ENCODE results near the gene CDH6.

The CDH6 gene

GRCh38 chr5:31214229-31214628 is 20.7 kb downstream of the CDH6 start:
- Histone ChIP-seq H3K9ac (ENCODE audit: insufficient read length, low read depth) (no peak overlapping the region), H3K9me3 (ENCODE audit: insufficient read depth, low read length) (no peaks in the 10 kb centered on the region), H3K4me3 (ENCODE audit: insufficient read length, low read depth) (no peak overlapping the region), H3K4me1 (ENCODE audit: insufficient read depth, insufficient read length) (no peaks in the 10 kb centered on the region), H3K36me3 (ENCODE audit: insufficient read depth, insufficient read length, low read length) (no peaks in the 10 kb centered on the region), H3K27me3 (ENCODE audit: insufficient read depth, insufficient read length) (no peaks in the 10 kb centered on the region)
- TF ChIP-seq ZNF274 (IDR thresholded peaks at IDR 0.05; ENCODE audit: low read depth, low read length) (no peak), YY1 (IDR thresholded peaks at IDR 0.05; ENCODE audit: insufficient read depth, insufficient read length) (no peak), SUZ12 (IDR thresholded peaks at IDR 0.05; ENCODE audit: extremely low read depth, insufficient read depth, insufficient read length) (no peak)
- no peak for DNase-seq (ENCODE audit: low read depth, low spot score)

- no peaks in the 10 kb centered on the region for H3K36me3 ChIP-seq (ENCODE audit: insufficient read depth, insufficient read length, low read length)
Observed at GRCh38 chr5:31215236-31215635, 21.8 kb downstream of the CDH6 start.

GRCh38 chr5:31217446-31217845 is 24.0 kb downstream of the CDH6 start:
- H3K4me3 ChIP-seq (ENCODE audit: insufficient read length, low read depth): no peak overlapping the region
- no peaks in the 10 kb centered on the region for H3K9me3 ChIP-seq (ENCODE audit: insufficient read depth, low read length)
- TF ChIP-seq ZNF274 (IDR thresholded peaks at IDR 0.05; ENCODE audit: low read depth, low read length) (no peak), YY1 (IDR thresholded peaks at IDR 0.05; ENCODE audit: insufficient read depth, insufficient read length) (no peak), SUZ12 (IDR thresholded peaks at IDR 0.05; ENCODE audit: extremely low read depth, insufficient read depth, insufficient read length) (no peak)
- no peaks in the 10 kb centered on the region for H3K36me3 ChIP-seq (ENCODE audit: insufficient read depth, insufficient read length, low read length)
- no peak for DNase-seq (ENCODE audit: low read depth, low spot score)
- no peaks in the 10 kb centered on the region for H3K27me3 ChIP-seq (ENCODE audit: insufficient read depth, insufficient read length)
- no peak overlapping the region for H3K9ac ChIP-seq (ENCODE audit: insufficient read length, low read depth)
- no peaks in the 10 kb centered on the region for H3K4me1 ChIP-seq (ENCODE audit: insufficient read depth, insufficient read length)

More at GRCh38 chr5:31215236-31215635, 21.8 kb downstream of the CDH6 start:
- no peak for TF ChIP-seq ZNF274 (IDR thresholded peaks at IDR 0.05; ENCODE audit: low read depth, low read length)
- TF ChIP-seq SUZ12 (IDR thresholded peaks at IDR 0.05; ENCODE audit: extremely low read depth, insufficient read depth, insufficient read length): no peak
- no peak for TF ChIP-seq YY1 (IDR thresholded peaks at IDR 0.05; ENCODE audit: insufficient read depth, insufficient read length)
- H3K4me1 ChIP-seq (ENCODE audit: insufficient read depth, insufficient read length): no peaks in the 10 kb centered on the region
- no peak overlapping the region for H3K4me3 ChIP-seq (ENCODE audit: insufficient read length, low read depth)
- H3K27me3 ChIP-seq (ENCODE audit: insufficient read depth, insufficient read length): no peaks in the 10 kb centered on the region
- H3K9ac ChIP-seq (ENCODE audit: insufficient read length, low read depth): no peak overlapping the region
- no peak for DNase-seq (ENCODE audit: low read depth, low spot score)
- H3K9me3 ChIP-seq (ENCODE audit: insufficient read depth, low read length): no peaks in the 10 kb centered on the region

GRCh38 chr5:31218978-31219377 is 25.5 kb downstream of the CDH6 start:
- TF ChIP-seq ZNF274 (IDR thresholded peaks at IDR 0.05; ENCODE audit: low read depth, low read length) (no peak), YY1 (IDR thresholded peaks at IDR 0.05; ENCODE audit: insufficient read depth, insufficient read length) (no peak), SUZ12 (IDR thresholded peaks at IDR 0.05; ENCODE audit: extremely low read depth, insufficient read depth, insufficient read length) (no peak)
- Histone ChIP-seq H3K4me1 (ENCODE audit: insufficient read depth, insufficient read length) (no peaks in the 10 kb centered on the region), H3K36me3 (ENCODE audit: insufficient read depth, insufficient read length, low read length) (no peaks in the 10 kb centered on the region), H3K4me3 (ENCODE audit: insufficient read length, low read depth) (no peak overlapping the region), H3K9ac (ENCODE audit: insufficient read length, low read depth) (no peak overlapping the region), H3K9me3 (ENCODE audit: insufficient read depth, low read length) (no peaks in the 10 kb centered on the region), H3K27me3 (ENCODE audit: insufficient read depth, insufficient read length) (no peaks in the 10 kb centered on the region)
- DNase-seq (ENCODE audit: low read depth, low spot score): no peak

- H3K4me1 ChIP-seq (ENCODE audit: insufficient read depth, insufficient read length): no peaks in the 10 kb centered on the region
- no peaks in the 10 kb centered on the region for H3K9me3 ChIP-seq (ENCODE audit: insufficient read depth, low read length)
- TF ChIP-seq SUZ12 (IDR thresholded peaks at IDR 0.05; ENCODE audit: extremely low read depth, insufficient read depth, insufficient read length) (no peak), YY1 (IDR thresholded peaks at IDR 0.05; ENCODE audit: insufficient read depth, insufficient read length) (no peak), ZNF274 (IDR thresholded peaks at IDR 0.05; ENCODE audit: low read depth, low read length) (no peak)
- no peaks in the 10 kb centered on the region for H3K36me3 ChIP-seq (ENCODE audit: insufficient read depth, insufficient read length, low read length)
- no peak overlapping the region for H3K4me3 ChIP-seq (ENCODE audit: insufficient read length, low read depth)
- H3K27me3 ChIP-seq (ENCODE audit: insufficient read depth, insufficient read length): no peaks in the 10 kb centered on the region
- no peak overlapping the region for H3K9ac ChIP-seq (ENCODE audit: insufficient read length, low read depth)
- DNase-seq (ENCODE audit: low read depth, low spot score): no peak
Observed at GRCh38 chr5:31221001-31221400, 27.5 kb downstream of the CDH6 start.

GRCh38 chr5:31225118-31225517 is 31.6 kb downstream of the CDH6 start:
- H3K27me3 ChIP-seq (ENCODE audit: insufficient read depth, insufficient read length): no peaks in the 10 kb centered on the region
- no peaks in the 10 kb centered on the region for H3K9me3 ChIP-seq (ENCODE audit: insufficient read depth, low read length)
- H3K4me1 ChIP-seq (ENCODE audit: insufficient read depth, insufficient read length): no peaks in the 10 kb centered on the region
- TF ChIP-seq SUZ12 (IDR thresholded peaks at IDR 0.05; ENCODE audit: extremely low read depth, insufficient read depth, insufficient read length) (no peak), YY1 (IDR thresholded peaks at IDR 0.05; ENCODE audit: insufficient read depth, insufficient read length) (no peak), ZNF274 (IDR thresholded peaks at IDR 0.05; ENCODE audit: low read depth, low read length) (no peak)
- H3K4me3 ChIP-seq (ENCODE audit: insufficient read length, low read depth): no peak overlapping the region
- no peaks in the 10 kb centered on the region for H3K36me3 ChIP-seq (ENCODE audit: insufficient read depth, insufficient read length, low read length)
- no peak overlapping the region for H3K9ac ChIP-seq (ENCODE audit: insufficient read length, low read depth)
- DNase-seq (ENCODE audit: low read depth, low spot score): no peak

- no peak for DNase-seq (ENCODE audit: low read depth, low spot score)
- Histone ChIP-seq H3K4me1 (ENCODE audit: insufficient read depth, insufficient read length) (no peaks in the 10 kb centered on the region), H3K4me3 (ENCODE audit: insufficient read length, low read depth) (no peak overlapping the region), H3K36me3 (ENCODE audit: insufficient read depth, insufficient read length, low read length) (no peaks in the 10 kb centered on the region), H3K9me3 (ENCODE audit: insufficient read depth, low read length) (no peaks in the 10 kb centered on the region), H3K9ac (ENCODE audit: insufficient read length, low read depth) (no peak overlapping the region), H3K27me3 (ENCODE audit: insufficient read depth, insufficient read length) (no peaks in the 10 kb centered on the region)
- no peak for TF ChIP-seq ZNF274 (IDR thresholded peaks at IDR 0.05; ENCODE audit: low read depth, low read length)
- TF ChIP-seq YY1 (IDR thresholded peaks at IDR 0.05; ENCODE audit: insufficient read depth, insufficient read length): no peak
- no peak for TF ChIP-seq SUZ12 (IDR thresholded peaks at IDR 0.05; ENCODE audit: extremely low read depth, insufficient read depth, insufficient read length)
Observed at GRCh38 chr5:31225613-31226012, 32.1 kb downstream of the CDH6 start.

Measured in NT2/D1 (cell line).